Measurements from ENCODE around the gene COG2.
"Not testable (repeated sequence)": the region's sequence is repeated elsewhere in the genome, so short reads cannot be mapped to it uniquely, and the experiment has no call there.

COG2 gene

GRCh38 chr1:230702934-230703678 lies 60.8 kb downstream of the COG2 start:
- no peak for DNase-seq

GRCh38 chr1:230703679-230704385 lies 61.6 kb downstream of the COG2 start:
- no peak for DNase-seq

DNA sequence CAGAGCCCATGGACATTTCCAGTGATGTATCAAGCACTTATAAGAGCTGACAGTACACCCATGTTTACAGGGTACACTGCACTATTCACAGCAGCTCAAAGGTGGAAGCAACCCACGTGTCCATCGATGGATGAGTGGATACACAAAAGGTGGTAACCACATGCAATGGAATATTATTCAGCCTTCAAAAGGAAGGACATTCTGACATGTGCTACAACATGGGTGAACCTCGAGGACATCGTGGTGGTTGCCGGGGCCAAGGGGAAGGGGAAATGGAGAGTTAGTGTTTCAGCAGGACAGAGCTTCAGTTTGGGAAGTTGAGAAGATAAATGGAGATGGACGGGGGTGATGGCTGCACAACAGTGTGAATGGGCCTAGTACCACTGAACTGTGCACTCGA lies 62.5 kb downstream of the COG2 start:
- no peak for DNase-seq

DNA sequence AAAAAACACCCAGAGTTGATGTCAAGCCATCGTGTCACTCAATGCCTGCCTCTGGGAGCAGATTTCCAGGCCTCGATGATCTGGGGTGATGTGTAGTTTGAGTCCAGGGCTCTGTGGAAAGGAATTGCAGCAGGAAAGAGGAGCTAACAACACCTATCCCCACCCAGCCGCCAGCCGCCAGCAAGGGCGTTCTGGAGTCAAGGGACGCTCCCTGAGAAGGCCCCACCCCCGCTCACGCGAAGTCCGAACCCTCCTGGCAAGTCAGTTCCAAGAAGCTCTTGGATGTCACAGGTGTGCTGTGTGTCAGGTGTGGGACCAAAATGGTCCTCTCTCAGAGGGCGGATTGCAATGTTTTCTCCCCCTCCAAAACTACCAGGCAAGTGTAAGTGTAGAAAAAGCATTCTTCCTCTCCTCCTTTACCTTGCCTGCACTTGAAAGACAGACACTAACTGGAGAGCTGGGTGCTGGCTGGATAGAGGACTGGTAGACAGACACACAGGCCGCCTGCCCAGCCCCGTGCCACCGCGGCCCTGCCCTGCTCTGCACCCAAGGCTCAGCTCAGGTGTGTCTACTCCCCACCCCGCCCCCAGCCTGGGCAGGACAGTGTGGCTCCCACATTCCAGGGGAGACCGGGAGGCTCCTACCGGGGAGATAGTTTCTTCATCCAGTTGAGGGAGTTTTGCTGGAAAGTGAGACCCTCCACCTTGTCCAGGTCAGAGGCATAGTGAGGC lies 63.2 kb downstream of the COG2 start:
- no peak for DNase-seq

DNA sequence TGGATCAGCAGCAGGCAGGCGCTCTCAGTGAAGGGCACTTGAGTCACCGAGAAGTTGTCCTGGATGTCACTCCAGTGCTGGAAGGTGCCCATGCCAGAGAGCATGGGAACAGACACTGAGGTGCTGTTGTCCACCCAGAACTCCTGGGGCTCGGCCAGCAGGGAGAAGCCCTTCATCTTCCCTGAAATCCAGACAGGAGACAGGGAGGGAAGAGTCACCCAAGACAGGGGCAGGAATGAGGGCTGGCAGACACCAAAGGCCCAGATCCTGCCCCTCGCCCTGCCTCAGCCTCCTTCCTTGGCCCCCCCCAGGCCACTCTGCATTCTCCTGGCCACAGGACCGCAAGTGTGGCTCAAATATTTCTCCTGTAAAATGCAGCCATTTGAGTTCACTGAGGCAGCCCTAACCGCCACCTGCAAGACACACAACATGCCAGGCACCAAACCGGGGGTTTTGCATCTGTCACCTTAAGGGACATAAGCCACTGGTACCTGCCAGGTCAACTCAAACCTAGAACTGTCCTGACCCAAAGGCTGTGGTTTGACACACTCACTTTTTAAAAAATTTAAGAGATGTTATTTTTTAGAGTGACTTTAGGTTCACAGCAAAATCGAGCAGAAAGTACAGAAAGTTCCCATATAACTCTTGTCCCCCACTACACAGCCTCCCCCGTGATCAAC lies 63.9 kb downstream of the COG2 start:
- DNase-seq = no peak

DNA sequence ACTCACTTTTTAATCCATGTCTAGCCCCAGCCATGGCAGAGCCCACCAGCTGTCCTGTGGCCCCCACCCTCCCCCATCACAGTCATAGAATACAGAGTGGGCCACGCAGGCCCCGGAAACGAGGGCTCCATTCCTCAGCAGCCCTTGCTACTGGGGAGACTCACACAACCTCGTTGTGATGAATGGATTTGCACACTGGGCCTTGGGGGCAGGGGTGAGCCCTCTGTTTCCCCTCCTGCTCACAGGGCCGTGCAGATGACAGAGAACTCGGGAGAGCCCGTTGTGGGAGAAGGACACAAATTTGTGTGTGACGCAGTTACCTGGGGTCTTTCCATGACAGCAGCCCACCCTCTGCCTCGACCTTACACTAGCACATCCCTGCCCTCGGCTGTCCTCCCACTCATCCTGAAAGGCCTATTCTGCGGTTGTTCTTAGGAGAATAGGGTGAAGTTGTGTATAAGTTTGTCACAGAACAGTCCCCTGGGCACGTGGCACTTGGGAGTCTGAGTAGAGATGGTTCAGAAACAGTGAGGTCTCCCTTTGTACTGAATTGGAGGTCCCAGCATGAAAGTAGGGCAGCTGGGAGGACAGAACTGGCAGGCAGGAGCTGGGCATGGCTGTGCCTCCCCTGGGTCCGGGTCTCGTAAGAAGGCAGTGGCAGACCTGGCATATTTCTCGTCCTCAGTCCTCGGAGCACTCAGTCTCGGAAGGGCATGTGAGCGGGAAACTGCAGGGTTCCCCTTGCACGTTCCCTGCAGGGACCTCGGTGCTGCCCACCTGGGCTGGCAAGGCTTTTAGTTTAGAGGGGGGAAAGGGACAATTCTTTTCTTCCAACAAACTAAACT lies 64.8 kb downstream of the COG2 start:
- no peak for DNase-seq

DNA sequence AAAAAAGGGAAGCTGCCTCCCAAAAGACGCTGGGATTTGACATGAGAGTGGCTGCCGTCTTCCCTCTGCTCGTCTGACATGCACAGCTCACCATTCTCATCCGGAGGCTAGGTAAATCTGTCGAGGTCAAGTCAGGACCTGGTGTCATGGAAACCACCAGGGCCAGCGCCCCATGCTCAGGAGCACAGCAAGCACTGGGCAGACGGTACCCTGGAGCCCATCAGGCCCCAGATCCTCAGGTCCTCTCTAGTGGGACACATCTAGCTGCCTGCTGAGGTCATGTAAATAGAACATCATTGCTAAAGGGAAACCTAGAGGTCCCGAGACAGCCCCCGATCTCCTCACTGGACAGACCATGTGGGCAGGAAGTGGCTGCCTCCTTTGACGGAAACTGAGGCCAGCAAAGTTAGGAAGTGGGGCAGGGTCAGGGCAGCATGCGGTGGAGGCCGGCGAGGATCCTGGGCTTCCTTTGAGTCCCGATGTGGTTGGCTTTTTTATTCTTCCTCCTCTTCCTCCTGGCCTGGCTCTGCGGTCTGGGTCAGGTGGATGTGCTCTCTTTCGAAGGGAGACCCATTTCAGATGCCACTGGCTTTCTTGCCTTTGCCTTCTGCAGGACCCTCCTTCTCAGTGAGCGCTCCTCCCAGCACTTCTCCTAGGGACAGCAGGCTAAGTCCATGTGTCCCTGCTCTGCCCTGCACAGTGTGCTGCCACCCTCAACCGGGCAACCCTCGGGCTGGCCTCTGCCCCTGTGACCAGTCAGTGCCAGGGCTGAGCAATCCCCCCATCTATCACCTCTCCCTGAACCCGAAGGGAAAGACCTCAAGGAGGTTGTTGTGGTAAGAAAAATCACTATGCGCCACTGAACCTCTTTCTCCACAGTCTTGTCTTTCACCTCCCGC lies 65.7 kb downstream of the COG2 start:
- DNase-seq = no peak

DNA sequence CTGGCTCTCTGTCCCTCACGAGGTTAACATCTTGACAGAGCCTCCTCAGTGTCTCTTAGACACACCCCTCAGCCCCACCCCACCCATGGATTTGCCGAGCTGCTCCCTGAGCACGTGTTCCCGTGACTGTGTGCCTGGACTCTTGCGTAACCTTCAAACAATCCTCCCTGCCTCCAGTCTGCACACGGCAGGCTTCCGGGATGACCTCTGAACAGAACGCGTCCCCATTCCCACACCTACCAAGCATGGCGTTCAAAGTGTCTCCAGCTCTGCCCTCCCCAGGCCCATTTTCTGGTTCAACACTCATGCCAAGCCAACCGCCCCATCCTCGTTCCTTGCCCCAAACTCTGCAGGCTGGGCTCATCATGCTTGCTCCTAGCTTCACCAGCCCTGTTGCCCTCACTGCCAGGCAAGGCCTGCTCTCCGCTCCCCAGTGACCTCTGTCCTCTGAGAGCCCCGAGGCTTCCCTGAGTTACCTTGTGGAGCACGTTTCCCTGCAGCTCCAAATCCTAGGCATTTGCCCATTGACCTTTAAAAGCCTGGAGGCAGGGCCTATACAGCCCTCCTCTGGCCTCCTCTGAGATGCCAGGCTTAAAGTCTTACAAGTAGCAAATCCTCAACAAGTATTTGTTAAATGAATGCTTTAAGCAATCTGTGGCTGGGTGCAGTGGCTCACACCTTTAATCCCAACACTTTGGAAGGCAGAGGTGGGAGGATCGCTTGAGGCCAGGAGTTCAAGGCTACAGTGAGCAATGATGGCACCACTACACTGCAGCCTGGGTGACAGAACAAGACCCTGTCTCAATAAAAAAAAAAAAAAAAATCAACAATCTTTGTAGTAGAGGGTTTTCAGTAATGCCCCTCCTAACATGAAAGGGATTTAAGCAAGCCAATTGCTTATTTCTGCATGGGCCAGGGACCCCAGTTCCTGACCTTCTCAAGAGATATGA lies 66.6 kb downstream of the COG2 start:
- DNase-seq = no peak

DNA sequence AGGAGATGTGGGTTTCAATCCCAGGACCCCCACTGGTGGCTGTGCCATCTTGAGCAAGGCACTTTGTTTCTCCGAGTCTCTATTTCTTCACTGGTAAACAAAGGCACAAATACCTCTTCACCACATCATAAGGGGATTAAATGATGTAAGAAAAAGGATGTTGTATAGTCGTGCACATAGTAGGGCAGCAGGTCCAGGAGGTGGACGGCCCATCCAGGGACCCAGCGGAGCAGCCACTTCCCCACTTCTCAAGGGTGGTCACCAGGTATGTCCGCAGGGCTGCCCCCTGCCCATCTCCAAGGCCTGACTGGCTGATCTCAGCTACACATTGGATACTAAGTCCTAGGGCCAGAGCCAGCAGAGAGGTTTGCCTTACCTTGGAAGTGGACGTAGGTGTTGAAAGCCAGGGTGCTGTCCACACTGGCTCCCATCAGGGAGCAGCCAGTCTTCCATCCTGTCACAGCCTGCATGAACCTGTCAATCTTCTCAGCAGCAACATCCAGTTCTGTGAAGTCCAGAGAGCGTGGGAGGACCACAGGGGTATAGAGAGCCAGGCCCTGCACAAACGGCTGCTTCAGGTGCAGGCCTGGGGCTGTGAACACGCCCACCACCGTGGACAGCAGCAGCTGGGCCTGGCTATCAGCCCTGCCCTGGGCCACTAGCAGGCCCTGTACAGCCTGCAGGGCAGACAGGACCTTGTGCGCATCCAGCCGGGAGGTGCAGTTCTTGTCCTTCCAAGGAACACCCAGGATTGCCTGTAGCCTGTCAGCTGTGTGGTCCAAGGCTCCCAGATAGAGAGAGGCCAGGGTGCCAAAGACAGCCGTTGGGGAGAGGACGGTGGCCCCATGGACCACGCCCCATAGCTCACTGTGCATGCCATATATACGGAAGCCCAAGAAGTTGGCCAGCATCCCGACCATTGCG lies 67.6 kb downstream of the COG2 start:
- DNase-seq = no peak

DNA sequence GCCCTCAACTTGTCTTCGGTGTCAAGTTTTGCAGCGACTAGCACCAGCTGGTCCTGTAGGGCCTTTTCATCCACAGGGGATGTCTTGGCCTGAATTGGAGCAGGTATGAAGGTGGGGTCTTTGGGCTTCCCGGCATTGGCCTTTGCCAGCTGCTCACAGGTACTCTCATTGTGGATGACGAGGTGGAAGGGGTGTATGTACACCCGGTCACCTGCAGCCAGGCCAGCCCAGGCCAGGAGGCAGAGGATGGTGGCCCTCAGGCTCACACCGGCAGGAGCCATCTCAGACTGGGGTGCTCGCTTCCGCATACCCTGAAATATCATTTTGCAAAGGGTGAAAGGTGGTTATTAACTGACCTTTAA lies 68.2 kb downstream of the COG2 start:
- DNase-seq = no peak

DNA sequence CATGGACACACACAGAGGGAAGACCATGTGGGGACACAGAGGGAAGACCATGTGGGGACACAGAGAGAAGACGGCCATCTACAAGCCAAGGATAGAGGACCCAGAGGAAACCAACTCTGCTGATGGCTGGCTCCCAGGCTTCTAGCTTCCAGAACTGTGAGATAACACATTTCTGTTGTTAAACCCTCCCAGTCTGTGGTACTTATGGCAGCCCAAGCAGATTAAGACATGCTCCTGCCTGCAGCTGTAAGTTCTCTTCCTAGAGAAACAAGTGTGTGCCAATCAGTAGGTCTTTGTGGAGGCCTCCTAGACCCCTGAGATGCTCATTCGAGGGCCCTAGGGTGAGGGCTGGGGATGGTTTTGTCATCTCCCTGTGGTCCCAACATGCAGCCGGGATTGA lies 69.0 kb downstream of the COG2 start:
- no peak for DNase-seq

DNA sequence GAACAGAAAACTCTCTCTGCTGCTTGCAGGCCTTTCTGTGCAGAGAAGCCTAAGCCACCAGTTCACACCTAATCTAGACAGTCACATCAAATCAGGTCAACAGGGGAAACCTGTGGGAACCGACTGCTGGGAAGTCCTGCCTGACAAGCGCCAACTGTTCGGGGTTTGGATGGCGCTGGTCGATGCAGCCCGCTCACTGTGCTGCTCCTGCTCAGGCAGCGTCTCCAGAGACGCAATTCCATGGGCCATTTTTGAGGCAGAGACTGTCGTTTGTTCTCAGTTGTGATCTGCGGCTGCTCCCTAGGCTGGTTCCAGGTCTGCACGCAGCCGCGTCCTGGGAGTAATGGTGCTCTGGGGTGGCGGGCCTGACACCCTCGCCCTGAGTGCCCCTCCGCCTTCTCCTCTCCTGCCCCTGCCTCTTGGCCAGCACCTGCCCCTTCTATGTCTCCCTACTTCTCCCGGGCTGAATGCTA lies 70.2 kb downstream of the COG2 start:
- no peak for DNase-seq

- no peak for DNase-seq
These were observed 70.9 kb downstream of the COG2 start for GRCh38 chr1:230713138-230713537.

GRCh38 chr1:230713547-230713914 lies 71.2 kb downstream of the COG2 start:
- no peak for DNase-seq

GRCh38 chr1:230713915-230714764 lies 71.9 kb downstream of the COG2 start, which contains the start of gene AGT:
TSS of gene AGT (minus strand) at chr1:230714122. CDS start at chr1:230710823, 3,299 bp downstream.
- peak; percentile 27 for DNase-seq

- DNase-seq = no peak
These were observed 73.2 kb downstream of the COG2 start for GRCh38 chr1:230715510-230715909.

GRCh38 chr1:230716453-230716852 lies 74.2 kb downstream of the COG2 start:
- not testable (repeated sequence) for DNase-seq

GRCh38 chr1:230717251-230717650 lies 75.0 kb downstream of the COG2 start:
- no peak for DNase-seq
